Ectodermal cell (in vitro differentiated cells): ENCODE data around the gene SH3PXD2A.

Source experiments
- H3K27ac ChIP-seq: 2 replicates; pipeline ENCODE4 v1.7.0; 2013; ENCODE audit warnings: mild to moderate bottlenecking, low read depth, low read length; ENCODE audit not compliant: insufficient read depth, poor library complexity, severe bottlenecking
- H3K27me3 ChIP-seq: 2 replicates; pipeline ENCODE4 v1.7.0; 2013; ENCODE audit warnings: mild to moderate bottlenecking, low read length; ENCODE audit not compliant: insufficient read depth, control insufficient read depth, poor library complexity, severe bottlenecking
- H3K36me3 ChIP-seq: one replicate; pipeline ENCODE4 v1.7.0; 2013; ENCODE audit warnings: low read length; ENCODE audit not compliant: control insufficient read depth, insufficient read depth
- H3K4me1 ChIP-seq: one replicate; pipeline ENCODE4 v1.7.0; 2013; ENCODE audit warnings: low read length; ENCODE audit not compliant: control insufficient read depth, insufficient read depth
- H3K4me3 ChIP-seq: 2 replicates; pipeline ENCODE4 v1.7.0; 2013; ENCODE audit warnings: low read depth, low read length, control low read depth; ENCODE audit not compliant: insufficient read depth
- H3K9me3 ChIP-seq: 2 replicates; pipeline ENCODE4 v1.7.0; 2013; ENCODE audit warnings: mild to moderate bottlenecking, low read length, moderate library complexity; ENCODE audit not compliant: control insufficient read depth
- WGBS, 2 experiments: methylation state at CpG; one replicate each; pipeline ENCODE4 v1.1.7; 2013; ENCODE audit warnings: missing lambda C conversion rate in 2 of 2; 5-methylcytosine and 5-hydroxymethylcytosine counted together

SH3PXD2A gene

GRCh38 chr10:103691723-103692435 is 163.5 kb downstream of the SH3PXD2A start:
- H3K4me3 ChIP-seq = peak overlapping the region; percentile 44
- no peaks in the 10 kb centered on the region for H3K9me3 ChIP-seq
- H3K36me3 ChIP-seq = no peaks in the 10 kb centered on the region
- H3K27ac ChIP-seq = no peak overlapping the region
- 14 to 17% methylated on average over 16 to 17 of the region's 17 CpGs for WGBS, 2 experiments
- peaks cover 52% of the 10 kb centered on the region for H3K27me3 ChIP-seq
- H3K4me1 ChIP-seq = peaks cover 5% of the 10 kb centered on the region

- no peaks in the 10 kb centered on the region for H3K9me3 ChIP-seq
- H3K27me3 ChIP-seq = peaks cover 52% of the 10 kb centered on the region
- no peaks in the 10 kb centered on the region for H3K36me3 ChIP-seq
- H3K4me1 ChIP-seq = peaks cover 5% of the 10 kb centered on the region
- WGBS, 2 experiments = 82 to 88% methylated on average over 4 of the region's 4 CpGs
- H3K27ac ChIP-seq = no peak overlapping the region
- H3K4me3 ChIP-seq = no peak overlapping the region
Measured at GRCh38 chr10:103691267-103691666, 164.1 kb downstream of the SH3PXD2A start.

DNA sequence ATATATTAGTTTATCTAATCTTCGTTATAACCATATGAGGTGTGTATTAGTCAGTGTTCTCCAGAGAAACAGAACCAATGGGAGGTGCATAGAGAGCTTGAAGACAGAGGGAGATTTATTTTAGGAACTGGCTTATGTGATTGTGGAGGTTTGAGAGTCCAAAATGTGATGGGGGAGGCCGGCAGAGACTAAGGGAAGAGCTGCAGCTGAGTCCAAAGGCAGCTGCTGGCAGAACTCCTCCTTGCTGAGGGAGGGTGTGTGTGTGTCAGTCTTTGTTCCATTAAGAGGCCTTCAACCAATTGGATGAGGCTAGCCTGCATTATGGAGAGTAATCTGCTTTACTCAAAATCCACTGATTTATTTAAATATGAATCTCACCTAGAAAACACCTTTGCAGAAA is 165.1 kb downstream of the SH3PXD2A start:
- peaks cover 45% of the 10 kb centered on the region for H3K27me3 ChIP-seq
- 81 to 86% methylated on average over 2 of the region's 2 CpGs for WGBS, 2 experiments
- H3K4me3 ChIP-seq = no peak overlapping the region
- no peaks in the 10 kb centered on the region for H3K36me3 ChIP-seq
- H3K4me1 ChIP-seq = peaks cover 9% of the 10 kb centered on the region
- H3K27ac ChIP-seq = no peak overlapping the region
- H3K9me3 ChIP-seq = no peaks in the 10 kb centered on the region

DNA sequence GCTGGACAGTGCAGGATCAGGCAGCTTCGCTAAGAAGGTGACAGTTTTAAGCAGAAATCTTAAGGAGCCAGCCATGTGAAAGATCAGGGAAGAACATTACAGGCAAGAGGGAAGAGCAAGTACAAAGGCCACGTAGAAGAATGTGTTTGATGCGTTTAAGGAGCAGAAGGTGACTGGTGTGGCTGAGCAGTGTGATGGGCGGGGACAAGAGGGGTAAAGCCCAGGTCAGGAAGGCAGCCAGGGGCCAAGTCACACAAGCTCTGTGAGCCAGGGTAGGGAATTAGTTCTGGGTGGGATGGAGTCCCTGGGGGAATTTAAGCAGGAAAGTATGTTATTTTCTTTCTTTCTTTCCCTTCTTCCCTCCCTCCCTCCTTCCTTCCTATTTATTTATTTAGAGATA is 166.9 kb downstream of the SH3PXD2A start:
- H3K27me3 ChIP-seq = peaks cover 27% of the 10 kb centered on the region
- H3K36me3 ChIP-seq = no peaks in the 10 kb centered on the region
- H3K4me3 ChIP-seq = no peak overlapping the region
- 59 to 61% methylated on average over 4 of the region's 4 CpGs for WGBS, 2 experiments
- H3K27ac ChIP-seq = no peak overlapping the region
- no peaks in the 10 kb centered on the region for H3K9me3 ChIP-seq
- peaks cover 6% of the 10 kb centered on the region for H3K4me1 ChIP-seq

DNA sequence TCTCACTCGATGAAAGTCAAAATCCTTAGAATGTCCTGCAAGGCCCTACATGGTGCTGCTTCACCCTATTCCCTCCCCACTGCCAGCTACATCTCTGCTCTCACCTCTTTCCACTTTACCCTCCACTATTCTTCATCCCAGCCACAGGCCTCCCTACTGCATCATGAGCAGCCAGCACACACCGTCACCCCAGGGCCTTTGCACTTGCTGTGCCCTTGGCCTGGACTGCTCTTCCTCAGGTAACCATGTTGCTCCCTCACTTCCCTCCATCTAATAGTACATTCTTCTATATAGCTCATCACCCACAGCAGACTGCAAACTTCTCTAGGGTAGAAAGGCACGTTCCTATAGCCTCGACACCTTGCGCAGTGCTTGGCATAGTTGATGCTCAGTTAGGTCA is 167.7 kb downstream of the SH3PXD2A start:
- H3K36me3 ChIP-seq = no peaks in the 10 kb centered on the region
- no peaks in the 10 kb centered on the region for H3K9me3 ChIP-seq
- peaks cover 20% of the 10 kb centered on the region for H3K27me3 ChIP-seq
- WGBS, 2 experiments = 91 to 94% methylated on average over 5 of the region's 5 CpGs
- H3K4me1 ChIP-seq = peaks cover 5% of the 10 kb centered on the region
- no peak overlapping the region for H3K4me3 ChIP-seq
- no peak overlapping the region for H3K27ac ChIP-seq

DNA sequence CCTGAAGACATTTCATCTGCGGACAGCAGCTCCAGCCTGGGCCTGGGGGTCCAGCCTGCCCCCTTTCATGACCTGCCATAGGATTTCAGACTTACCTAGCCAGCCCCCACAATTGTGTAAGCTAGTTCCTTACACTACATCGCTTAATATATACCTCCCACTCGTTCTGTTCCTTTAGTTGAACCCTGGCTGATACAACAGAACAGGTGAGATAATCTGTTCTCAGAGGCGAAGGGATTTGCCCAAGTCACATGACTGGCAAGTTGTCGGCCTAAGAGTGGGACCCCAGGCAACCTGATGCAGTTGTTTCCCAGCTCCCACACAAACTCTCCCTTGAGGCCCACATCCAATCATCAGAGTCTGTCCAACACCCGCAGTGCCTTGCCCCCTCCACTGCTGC is 168.2 kb downstream of the SH3PXD2A start:
- Histone ChIP-seq H3K9me3 (no peaks in the 10 kb centered on the region), H3K36me3 (no peaks in the 10 kb centered on the region), H3K4me1 (peaks cover 5% of the 10 kb centered on the region), H3K27ac (no peak overlapping the region), H3K4me3 (no peak overlapping the region), H3K27me3 (peaks cover 14% of the 10 kb centered on the region)
- 89% methylated on average over 6 of the region's 6 CpGs for WGBS, 2 experiments

GRCh38 chr10:103685880-103686669 is 169.3 kb downstream of the SH3PXD2A start:
- H3K9me3 ChIP-seq = no peaks in the 10 kb centered on the region
- H3K36me3 ChIP-seq = no peaks in the 10 kb centered on the region
- no peak overlapping the region for H3K27ac ChIP-seq
- H3K4me3 ChIP-seq = no peak overlapping the region
- peaks cover 3% of the 10 kb centered on the region for H3K27me3 ChIP-seq
- peaks cover 5% of the 10 kb centered on the region for H3K4me1 ChIP-seq
- 25 to 26% methylated on average over 8 of the region's 8 CpGs for WGBS, 2 experiments

GRCh38 chr10:103683851-103684250 is 171.5 kb downstream of the SH3PXD2A start:
- H3K4me3 ChIP-seq = no peak overlapping the region
- H3K4me1 ChIP-seq = peaks cover 5% of the 10 kb centered on the region
- no peaks in the 10 kb centered on the region for H3K36me3 ChIP-seq
- no peaks in the 10 kb centered on the region for H3K9me3 ChIP-seq
- 63 to 65% methylated on average over 4 of the region's 4 CpGs for WGBS, 2 experiments
- no peak overlapping the region for H3K27ac ChIP-seq
- H3K27me3 ChIP-seq = no peaks in the 10 kb centered on the region

GRCh38 chr10:103682631-103683030 is 172.7 kb downstream of the SH3PXD2A start:
- whole genome bisulfite sequencing, 2 experiments = 91 to 95% methylated on average over 12 of the region's 12 CpGs
- no peaks in the 10 kb centered on the region for H3K9me3 ChIP-seq

DNA sequence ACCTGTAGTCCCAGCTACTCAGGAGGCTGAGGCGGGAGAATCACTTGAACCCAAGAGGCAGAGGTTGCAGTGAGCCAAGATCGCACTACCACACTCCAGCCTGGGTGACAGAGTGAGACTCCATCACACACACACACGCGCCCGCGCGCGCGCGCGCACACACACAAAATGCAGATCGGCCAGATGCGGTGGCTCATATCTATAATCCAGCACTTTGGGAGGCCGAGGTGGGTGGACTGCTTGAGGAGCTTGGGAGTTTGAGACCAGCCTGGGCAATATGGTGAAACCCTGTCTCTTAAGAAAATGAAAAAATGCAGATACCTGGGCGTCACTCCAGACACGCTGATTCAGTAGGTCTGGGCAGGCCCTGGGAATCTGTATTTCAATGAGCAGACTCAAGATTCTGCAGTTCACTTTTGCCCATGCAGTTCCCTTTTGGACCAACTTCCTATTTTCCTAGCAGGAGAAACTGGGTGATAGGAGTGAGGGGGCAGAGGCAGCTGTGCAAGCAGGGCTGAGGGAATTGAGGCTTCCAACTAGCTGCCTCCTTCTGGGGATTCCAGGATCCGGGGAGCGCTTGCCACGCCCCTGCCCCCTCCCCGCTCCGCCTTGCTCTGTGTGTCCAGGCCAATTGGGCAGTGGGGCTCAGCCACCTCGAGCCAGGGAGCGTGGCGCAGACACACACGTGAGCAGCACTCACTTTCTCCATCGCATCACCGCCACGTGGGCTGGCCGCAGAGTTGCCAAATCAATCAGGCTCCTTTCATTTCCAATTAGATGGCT is 173.6 kb downstream of the SH3PXD2A start:
- Histone ChIP-seq H3K27me3 (no peaks in the 10 kb centered on the region), H3K4me3 (no peak overlapping the region), H3K9me3 (no peaks in the 10 kb centered on the region), H3K36me3 (no peaks in the 10 kb centered on the region), H3K4me1 (peaks cover 19% of the 10 kb centered on the region), H3K27ac (no peak overlapping the region)
- WGBS, 2 experiments = 90 to 93% methylated on average over 29 of the region's 29 CpGs

More at GRCh38 chr10:103682631-103683030, 172.7 kb downstream of the SH3PXD2A start:
- Histone ChIP-seq H3K27me3 (no peaks in the 10 kb centered on the region), H3K4me1 (peaks cover 16% of the 10 kb centered on the region), H3K4me3 (no peak overlapping the region), H3K27ac (no peak overlapping the region), H3K36me3 (no peaks in the 10 kb centered on the region)
